OCI-LY1 (cell line): Measurements from ENCODE around the gene ICAM4.

Experiments
- H2AFZ ChIP-seq: fragments of 200-600 bp; sonication (generic), shearing (Covaris generic); 2 replicates; pipeline ENCODE4 v1.6.0; 2014; ENCODE audit warnings: antibody characterized with exemption, mild to moderate bottlenecking, low read length
- H3F3A ChIP-seq: fragments of 200-600 bp; sonication (generic), shearing (Covaris generic); 2 replicates; pipeline ENCODE4 v1.6.0; 2014; ENCODE audit warnings: mild to moderate bottlenecking, antibody characterized with exemption, low read length, moderate library complexity; ENCODE audit not compliant: insufficient read depth
- H3K27ac ChIP-seq: fragments of 200-600 bp; sonication (generic); 2 replicates; pipeline ENCODE4 v1.5.1; 2014; ENCODE audit warnings: low read length, mixed run types, mild to moderate bottlenecking, low read depth; ENCODE audit not compliant: poor library complexity, severe bottlenecking
- H3K27me3 ChIP-seq: fragments of 200-600 bp; sonication (generic); 2 replicates; pipeline ENCODE4 v1.6.0; 2014; ENCODE audit warnings: antibody characterized with exemption, mild to moderate bottlenecking, low read length, moderate library complexity; ENCODE audit not compliant: insufficient read depth
- H3K36me3 ChIP-seq: fragments of 200-600 bp; sonication (generic); 2 replicates; pipeline ENCODE4 v1.6.1; 2014; ENCODE audit warnings: mild to moderate bottlenecking, antibody characterized with exemption, low read length, moderate library complexity, mixed read lengths; ENCODE audit not compliant: insufficient read depth
- H3K4me1 ChIP-seq: fragments of 200-600 bp; sonication (generic); 2 replicates; pipeline ENCODE4 v1.5.1; 2014; ENCODE audit warnings: mild to moderate bottlenecking, low read length, moderate library complexity; ENCODE audit not compliant: insufficient read depth, severe bottlenecking
- H3K4me2 ChIP-seq: fragments of 200-600 bp; sonication (generic), shearing (Covaris generic); 2 replicates; pipeline ENCODE4 v1.6.1; 2014; ENCODE audit warnings: low read length
- H3K4me3 ChIP-seq: fragments of 200-600 bp; sonication (generic); 2 replicates; pipeline ENCODE4 v1.5.1; 2014; ENCODE audit warnings: low read length, low read depth, mild to moderate bottlenecking, mixed read lengths; ENCODE audit not compliant: poor library complexity, severe bottlenecking
- H3K79me2 ChIP-seq: fragments of 200-600 bp; shearing (Covaris generic); 2 replicates; pipeline ENCODE4 v1.6.1; 2016; ENCODE audit warnings: mixed run types, low read length, mixed read lengths; ENCODE audit not compliant: insufficient read depth
- H3K9ac ChIP-seq: fragments of 200-600 bp; sonication (generic), shearing (Covaris generic); 2 replicates; pipeline ENCODE4 v1.6.1; 2014; ENCODE audit warnings: mild to moderate bottlenecking, low read length, mixed read lengths
- H3K9me2 ChIP-seq: fragments of 200-600 bp; sonication (generic), shearing (Covaris generic); 2 replicates; pipeline ENCODE4 v1.6.1; 2014; ENCODE audit warnings: low read depth, mild to moderate bottlenecking, low read length, mixed read lengths
- H3K9me3 ChIP-seq: fragments of 200-600 bp; shearing (Covaris generic); 2 replicates; pipeline ENCODE4 v1.6.1; 2014; ENCODE audit warnings: low read length, mixed read lengths
- H4K20me1 ChIP-seq: fragments of 200-600 bp; sonication (generic), shearing (Covaris generic); 2 replicates; pipeline ENCODE4 v1.6.0; 2016; ENCODE audit warnings: mild to moderate bottlenecking, low read length; ENCODE audit not compliant: insufficient read depth
- CTCF ChIP-seq: fragments of 200-600 bp; sonication (generic), shearing (Covaris generic); IDR thresholded peaks from 2 replicates; pipeline ENCODE4 v1.5.1; 2017; ENCODE audit warnings: mild to moderate bottlenecking, antibody characterized with exemption, low read length, moderate library complexity, mixed read lengths
- EZH2 ChIP-seq: fragments of 200-600 bp; sonication (generic), shearing (Covaris generic); IDR thresholded peaks from 2 replicates; pipeline ENCODE4 v1.8.0; 2017; ENCODE audit warnings: borderline replicate concordance, mixed run types, mild to moderate bottlenecking, antibody characterized with exemption, low read length, moderate library complexity, mixed read lengths

ICAM4 gene

GRCh38 chr19:10262771-10263170 is 24.0 kb upstream of the ICAM4 start:
- Histone ChIP-seq H3K9me2 (no peaks in the 10 kb centered on the region), H3K27me3 (no peaks in the 10 kb centered on the region), H3K4me3 (no peak overlapping the region), H2AFZ (no peak overlapping the region), H3K36me3 (peaks cover 21% of the 10 kb centered on the region), H3K79me2 (no peaks in the 10 kb centered on the region), H3K9ac (no peak overlapping the region), H4K20me1 (no peaks in the 10 kb centered on the region), H3K4me2 (no peak overlapping the region), H3K9me3 (no peaks in the 10 kb centered on the region), H3K27ac (no peak overlapping the region), H3K4me1 (no peaks in the 10 kb centered on the region), H3F3A (no peaks in the 10 kb centered on the region)
- no peak for TF ChIP-seq CTCF
- no peak for TF ChIP-seq EZH2

GRCh38 chr19:10266706-10267105 is 20.0 kb upstream of the ICAM4 start:
- no peaks in the 10 kb centered on the region for H3K9me3 ChIP-seq
- no peak overlapping the region for H2AFZ ChIP-seq
- H3K36me3 ChIP-seq, result no peaks in the 10 kb centered on the region
- no peak overlapping the region for H3K4me3 ChIP-seq
- H3K27me3 ChIP-seq, result no peaks in the 10 kb centered on the region
- H3K4me1 ChIP-seq, result peaks cover 22% of the 10 kb centered on the region
- no peak overlapping the region for H3K4me2 ChIP-seq
- H3K27ac ChIP-seq, result no peak overlapping the region
- H3K79me2 ChIP-seq, result no peaks in the 10 kb centered on the region
- no peaks in the 10 kb centered on the region for H4K20me1 ChIP-seq
- H3F3A ChIP-seq, result no peaks in the 10 kb centered on the region
- TF ChIP-seq EZH2, result no peak
- no peak for TF ChIP-seq CTCF
- no peak overlapping the region for H3K9ac ChIP-seq
- H3K9me2 ChIP-seq, result no peaks in the 10 kb centered on the region

GRCh38 chr19:10268071-10268470 is 18.7 kb upstream of the ICAM4 start:
- Histone ChIP-seq H3K9ac (no peak overlapping the region), H3K4me2 (no peak overlapping the region)

More at GRCh38 chr19:10268071-10268470, 18.7 kb upstream of the ICAM4 start:
- H3K9me3 ChIP-seq, result no peaks in the 10 kb centered on the region
- no peak overlapping the region for H3K27ac ChIP-seq
- no peak overlapping the region for H2AFZ ChIP-seq
- H3K36me3 ChIP-seq, result no peaks in the 10 kb centered on the region
- no peaks in the 10 kb centered on the region for H3K79me2 ChIP-seq
- no peak overlapping the region for H3K4me3 ChIP-seq
- H4K20me1 ChIP-seq, result no peaks in the 10 kb centered on the region
- no peaks in the 10 kb centered on the region for H3K27me3 ChIP-seq
- H3F3A ChIP-seq, result no peaks in the 10 kb centered on the region
- H3K9me2 ChIP-seq, result no peaks in the 10 kb centered on the region
- TF ChIP-seq EZH2 (no peak), CTCF (no peak)
- H3K4me1 ChIP-seq, result peaks cover 24% of the 10 kb centered on the region
